H1 (cell line): Measurements from ENCODE around the gene ANKRD11. TPM values are rescaled to one million over a fixed set of nuclear protein-coding genes. Genes with fewer than 3 reads are reported as not detected.
A peak's percentile ranks its signal among the peaks of the same experiment; 100 is the strongest.

Experiments used
- CTCF ChIA-PET: fragments of 300-600 bp; sonication (Branson Sonifier 250); formaldehyde crosslinking; loops from one replicate; lab custom pipeline; 2021; ENCODE audit not compliant: partially characterized antibody; lab: Charles Lee
- POLR2A ChIA-PET: fragments of 300-600 bp; sonication (Branson Sonifier 250); formaldehyde crosslinking; loops from one replicate; lab custom pipeline; 2021; ENCODE audit warnings: inconsistent platforms; ENCODE audit not compliant: partially characterized antibody; lab: Charles Lee
- DNase-seq, 2 experiments: peaks; one replicate each; pipeline versions ENCODE4 v3.0.0 to v3.0.0-alpha.2; 2010 to 2022; ENCODE audit warnings: low spot score in 2 of 2, low read depth in 1 of 2, mixed read lengths in 1 of 2
- FAIRE-seq: peaks from 2 replicates; lab custom pipeline; 2011; peaks lifted over from hg19 to GRCh38; lab: Jason Lieb, UNC
- H2AFZ ChIP-seq: 2 replicates; pipeline ENCODE4 v1.8.1; 2012; ENCODE audit warnings: low read length, inconsistent platforms
- H2AK5ac ChIP-seq: 2 replicates; pipeline ENCODE4 v1.6.1; 2013; ENCODE audit warnings: low read depth, low read length
- H2BK120ac ChIP-seq: replicated peaks from 2 replicates; pipeline ENCODE3; 2013; ENCODE audit warnings: low read depth, low read length, inconsistent platforms
- H2BK12ac ChIP-seq: 2 replicates; pipeline ENCODE4 v1.6.1; 2013; ENCODE audit warnings: low read depth, low read length
- H2BK15ac ChIP-seq: 2 replicates; pipeline ENCODE4 v1.6.1; 2013; ENCODE audit warnings: low read length
- H2BK20ac ChIP-seq: 2 replicates; pipeline ENCODE4 v1.6.1; 2013; ENCODE audit warnings: low read length
- H2BK5ac ChIP-seq: 2 replicates; pipeline ENCODE4 v1.6.1; 2013; ENCODE audit warnings: low read depth, low read length
- H3K14ac ChIP-seq: 2 replicates; pipeline ENCODE4 v1.6.1; 2013; ENCODE audit warnings: inconsistent platforms; ENCODE audit not compliant: insufficient read length
- H3K18ac ChIP-seq: 2 replicates; pipeline ENCODE4 v1.6.1; 2013; ENCODE audit warnings: low read length; ENCODE audit errors: extremely low read depth
- H3K23ac ChIP-seq: 2 replicates; pipeline ENCODE4 v1.6.1; 2013; ENCODE audit warnings: inconsistent platforms; ENCODE audit not compliant: insufficient read length
- H3K23me2 ChIP-seq: 2 replicates; pipeline ENCODE4 v1.6.1; 2013; ENCODE audit warnings: low read depth, low read length
- H3K27ac ChIP-seq: 2 replicates; pipeline ENCODE4 v1.6.1; 2011; ENCODE audit warnings: low read depth, low read length, inconsistent platforms
- H3K27me3 ChIP-seq, 4 experiments: replicated peaks in 1 of 4; 1 replicate in 1 of 4; 2 replicates in 3 of 4; pipeline versions ENCODE4 v1.6.1 to v1.8.1; 2011 to 2013; ENCODE audit warnings: low read length in 3 of 4, mild to moderate bottlenecking in 3 of 4, inconsistent platforms in 2 of 4, mixed read lengths in 2 of 4, moderate library complexity in 1 of 4; ENCODE audit not compliant: control insufficient read depth in 3 of 4, insufficient read depth in 3 of 4; ENCODE audit errors: extremely low read depth in 1 of 4
- H3K36me3 ChIP-seq, 4 experiments: 2 replicates each; pipeline versions ENCODE4 v1.6.1 to v1.8.1; 2011 to 2013; ENCODE audit warnings: mild to moderate bottlenecking in 4 of 4, low read length in 3 of 4, moderate library complexity in 2 of 4, control low read depth in 1 of 4, inconsistent platforms in 1 of 4; ENCODE audit not compliant: insufficient read depth in 4 of 4, control insufficient read depth in 2 of 4
- H3K4ac ChIP-seq: replicated peaks from 2 replicates; pipeline ENCODE3; 2013; ENCODE audit warnings: low read length, low read depth, mixed read lengths, inconsistent platforms; ENCODE audit not compliant: insufficient read length
- H3K4me1 ChIP-seq, 4 experiments: replicated peaks in 1 of 4; 1 replicate in 1 of 4; 2 replicates in 3 of 4; pipeline versions ENCODE4 v1.6.1 to v1.8.1; 2011 to 2013; ENCODE audit warnings: low read length in 3 of 4, inconsistent platforms in 2 of 4, mixed read lengths in 1 of 4; ENCODE audit not compliant: insufficient read depth in 4 of 4, control insufficient read depth in 3 of 4
- H3K4me2 ChIP-seq, 2 experiments: 2 replicates each; pipeline versions ENCODE4 v1.6.1 to v1.8.1; 2011 to 2013; ENCODE audit warnings: low read depth in 2 of 2, low read length in 2 of 2, control low read depth in 1 of 2, inconsistent platforms in 1 of 2, mild to moderate bottlenecking in 1 of 2; ENCODE audit not compliant: insufficient read depth in 1 of 2
- H3K4me3 ChIP-seq, 4 experiments: fragments of 200-600, 300-600 bp in 1 of 4; sonication (generic), shearing (Covaris generic), sonication (Bioruptor Twin) in 1 of 4; 2 replicates each; pipeline versions ENCODE4 v1.5.1 to v1.8.1; 2011 to 2016; ENCODE audit warnings: low read length in 4 of 4, low read depth in 3 of 4, control low read depth in 2 of 4, inconsistent platforms in 2 of 4, mild to moderate bottlenecking in 2 of 4, mixed read lengths in 1 of 4, moderate library complexity in 1 of 4; ENCODE audit not compliant: insufficient read depth in 2 of 4; ENCODE audit errors: extremely low read depth in 1 of 4
- H3K56ac ChIP-seq: replicated peaks from 2 replicates; pipeline ENCODE3; 2013; ENCODE audit warnings: low read depth, mild to moderate bottlenecking, mixed read lengths, low read length, inconsistent platforms; ENCODE audit not compliant: insufficient read length
- H3K79me1 ChIP-seq: 2 replicates; pipeline ENCODE4 v1.6.1; 2013; ENCODE audit warnings: low read depth, low read length, control low read depth
- H3K79me2 ChIP-seq, 2 experiments: 2 replicates each; pipeline versions ENCODE4 v1.6.1 to v1.8.1; 2012 to 2013; ENCODE audit warnings: low read length in 2 of 2, mild to moderate bottlenecking in 2 of 2, inconsistent platforms in 1 of 2; ENCODE audit not compliant: insufficient read depth in 2 of 2, control insufficient read depth in 1 of 2
- H3K9ac ChIP-seq, 4 experiments: replicated peaks in 1 of 4; 1 replicate in 1 of 4; 2 replicates in 3 of 4; pipeline versions ENCODE4 v1.6.1 to v1.8.1; 2011 to 2013; ENCODE audit warnings: low read depth in 3 of 4, low read length in 3 of 4, control low read depth in 2 of 4, mild to moderate bottlenecking in 2 of 4, moderate library complexity in 2 of 4, inconsistent platforms in 1 of 4; ENCODE audit errors: extremely low read depth in 1 of 4
- H3K9me3 ChIP-seq, 2 experiments: 2 replicates each; pipeline versions ENCODE4 v1.6.1 to v1.8.1; 2012 to 2013; ENCODE audit warnings: mild to moderate bottlenecking in 2 of 2, moderate library complexity in 2 of 2, control low read depth in 1 of 2, inconsistent platforms in 1 of 2, low read depth in 1 of 2, low read length in 1 of 2, mixed read lengths in 1 of 2; ENCODE audit not compliant: insufficient read depth in 2 of 2
- H4K20me1 ChIP-seq, 2 experiments: replicated peaks in 1 of 2; 2 replicates each; pipeline versions ENCODE3 to v1.8.1; 2011 to 2013; ENCODE audit warnings: inconsistent platforms in 2 of 2, low read length in 2 of 2, mild to moderate bottlenecking in 1 of 2; ENCODE audit not compliant: insufficient read depth in 2 of 2, control insufficient read depth in 1 of 2
- H4K5ac ChIP-seq: 2 replicates; pipeline ENCODE4 v1.6.1; 2013; ENCODE audit warnings: low read length, low read depth, mixed read lengths, inconsistent platforms; ENCODE audit not compliant: insufficient read length
- H4K8ac ChIP-seq: 2 replicates; pipeline ENCODE4 v1.8.0; 2013; ENCODE audit warnings: mild to moderate bottlenecking, moderate library complexity, low read length, inconsistent platforms; ENCODE audit not compliant: insufficient read depth; ENCODE audit errors: extremely low read depth
- H4K91ac ChIP-seq: replicated peaks from 2 replicates; pipeline ENCODE3; 2013; ENCODE audit warnings: low read length, mixed read lengths, inconsistent platforms; ENCODE audit not compliant: insufficient read length
- ASH2L ChIP-seq: fragments of 200-600, 300-600 bp; sonication (generic); IDR thresholded peaks from one replicate; pipeline ENCODE4 v1.7.1; 2017; ENCODE audit warnings: low read length
- BCL11A ChIP-seq, 2 experiments: IDR thresholded peaks; one replicate each; pipeline ENCODE4 v1.6.1; 2011; ENCODE audit warnings: low read depth in 2 of 2, low read length in 2 of 2, mild to moderate bottlenecking in 2 of 2
- BRCA1 ChIP-seq: IDR thresholded peaks from 2 replicates; pipeline ENCODE4 v1.6.1; 2012; ENCODE audit warnings: low read depth, low read length, improper control_type of control experiment
- CBX5 ChIP-seq: fragments of 300-800, 300-1000 bp; sonication (generic); IDR thresholded peaks from 2 replicates; pipeline ENCODE4 v1.7.1; 2016; ENCODE audit warnings: antibody characterized with exemption, low read length, low read depth
- GABPA ChIP-seq: IDR thresholded peaks from 2 replicates; pipeline ENCODE4 v1.6.1; 2011; ENCODE audit warnings: mild to moderate bottlenecking, low read length, moderate library complexity, borderline replicate concordance; ENCODE audit not compliant: insufficient read depth
- KDM1A ChIP-seq: fragments of 200-600, 300-600 bp; sonication (generic); IDR thresholded peaks from 2 replicates; pipeline ENCODE4 v1.7.1; 2016; ENCODE audit warnings: mild to moderate bottlenecking, low read length, borderline replicate concordance
- NANOG ChIP-seq: IDR thresholded peaks from 2 replicates; pipeline ENCODE4 v1.6.1; 2011; ENCODE audit warnings: low read length, low read depth, mild to moderate bottlenecking, inconsistent platforms; ENCODE audit not compliant: insufficient read depth, poor library complexity, severe bottlenecking
- POLR2A ChIP-seq, 2 experiments: IDR thresholded peaks; 1 replicate in 1 of 2; 2 replicates in 1 of 2; pipeline ENCODE4 v1.6.1; 2011; ENCODE audit warnings: low read depth in 2 of 2, low read length in 2 of 2, mild to moderate bottlenecking in 2 of 2; ENCODE audit errors: control extremely low read depth in 1 of 2
- POLR2AphosphoS5 ChIP-seq: IDR thresholded peaks from 2 replicates; pipeline ENCODE4 v1.6.1; 2011; ENCODE audit warnings: low read depth, low read length
- SUZ12 ChIP-seq: fragments of 200-600 bp; sonication (generic); IDR thresholded peaks from 2 replicates; pipeline ENCODE4 v1.6.1; 2012; ENCODE audit warnings: mild to moderate bottlenecking, inconsistent platforms, low read length, moderate library complexity, mixed read lengths
- WGBS, 2 experiments: shearing (Covaris generic) in 1 of 2; methylation state at CpG; one replicate each; pipeline versions ENCODE4 v1.1.6 to v1.1.7; 2013 to 2015; ENCODE audit warnings: low lambda C conversion rate in 2 of 2, mixed read lengths in 2 of 2, inconsistent platforms in 1 of 2, low coverage in 1 of 2, missing lambda C conversion rate in 1 of 2; ENCODE audit not compliant: insufficient replicate concordance in 2 of 2, insufficient coverage in 1 of 2, insufficient read length in 1 of 2; ENCODE audit errors: extremely low coverage in 1 of 2, missing lambda C conversion rate in 1 of 2; 5-methylcytosine and 5-hydroxymethylcytosine counted together
- polyA plus RNA-seq, 7 experiments: library from polyadenylated mRNA; depleted of rRNA in 3 of 7; stranded (reverse) in 5 of 7; unstranded in 2 of 7; fragments of >200 nt in 5 of 7; fragments of 200-250 nt in 2 of 7; gene quantifications; 1 replicate in 5 of 7; 2 replicates in 1 of 7; 4 replicates in 1 of 7; pipeline versions ENCODE4 v1.2.1 to v1.2.3, GENCODE V29; 2011 to 2013; ENCODE audit warnings: missing spikeins in 2 of 7, mixed read lengths in 2 of 7
- total RNA-seq: library from RNA; stranded (reverse); fragmentation: NEBNext Ultra II Directional; extraction: Animal tissue kit (Norgen Biotek cat#: 25700); gene quantifications from 2 replicates; pipeline ENCODE4 v1.2.1, GENCODE V29; 2021

ANKRD11 gene
- total and polyA plus RNA-seq, 2 of the 8 experiments (the other 6 are each of a cell fraction or from before 2014, with no cell fraction given), result 46.5 to 142 TPM

DNA sequence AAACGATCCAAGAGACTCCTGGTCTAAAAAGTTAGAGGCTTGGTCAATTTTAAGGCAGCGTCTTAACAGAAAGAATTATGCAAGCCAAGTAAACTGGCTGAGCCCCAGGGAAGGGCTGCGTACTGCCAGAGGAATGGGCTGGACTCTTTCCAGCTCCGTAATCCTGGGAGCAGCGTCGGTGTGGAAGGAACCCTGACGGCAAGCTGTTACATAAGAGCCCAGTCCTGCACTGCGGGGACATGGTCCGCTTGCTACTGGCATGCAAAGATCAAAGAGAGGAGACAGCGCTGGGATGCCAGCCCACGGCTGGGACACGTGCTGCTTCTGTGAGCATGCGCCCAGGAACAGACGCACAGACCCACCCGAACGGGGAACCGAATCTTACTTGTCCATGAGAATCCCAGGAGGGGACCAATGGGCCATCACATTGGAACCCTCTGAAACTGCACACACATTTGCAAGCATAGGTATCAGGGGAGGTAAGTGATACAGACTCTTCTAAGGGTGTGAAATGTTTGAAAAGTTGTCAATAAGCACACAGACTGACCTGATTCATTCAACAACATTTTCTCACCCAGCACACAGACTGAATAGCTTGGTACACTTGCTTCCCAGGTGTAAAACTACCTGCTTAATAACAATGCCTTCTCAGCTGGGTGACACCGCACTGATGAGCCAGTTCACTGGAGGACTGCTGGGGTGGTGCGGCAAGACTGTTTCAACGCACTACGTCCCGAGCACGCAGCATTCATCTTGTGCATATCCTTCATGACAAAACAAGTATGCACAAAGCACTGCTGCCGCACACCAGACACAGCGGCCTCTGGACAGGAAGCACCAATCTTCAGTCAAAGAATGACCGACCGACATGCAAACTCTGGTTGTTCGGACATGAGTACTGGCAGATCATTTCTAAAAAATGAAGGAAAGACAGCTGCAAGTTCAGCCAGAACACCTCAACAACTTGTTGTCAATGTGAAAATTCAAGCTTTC, 94.9 kb downstream of the ANKRD11 start:
- H2BK120ac ChIP-seq, result no peak overlapping the region
- H3K4me1 ChIP-seq, result peaks cover 10 to 36% (median 24%) of the 10 kb centered on the region in 4 experiments
- no peak overlapping the region for H3K18ac ChIP-seq
- H4K5ac ChIP-seq, result no peak overlapping the region
- no peaks in the 10 kb centered on the region for H3K9me3 ChIP-seq
- no peak overlapping the region for H3K9ac ChIP-seq
- H2BK15ac ChIP-seq, result no peak overlapping the region
- peak overlapping the region in 1 of 2 experiments; percentile 26; a peak in 1 of 4 replicates for H3K4me2 ChIP-seq
- no peak overlapping the region for H3K56ac ChIP-seq
- no peak for FAIRE-seq
- no peak overlapping the region for H2AK5ac ChIP-seq
- H4K20me1 ChIP-seq, result peaks cover 50 to 56% of the 10 kb centered on the region in 2 experiments
- H3K4ac ChIP-seq, result no peak overlapping the region
- H2BK5ac ChIP-seq, result peak overlapping the region; percentile 36
- H3K27ac ChIP-seq, result no peak overlapping the region
- H3K14ac ChIP-seq, result no peak overlapping the region
- peaks cover 2% of the 10 kb centered on the region; the same call in 1 of the 2 replicates for H3K23me2 ChIP-seq
- no peak overlapping the region for H3K4me3 ChIP-seq
- no peak overlapping the region for H4K8ac ChIP-seq
- no peak overlapping the region for H2AFZ ChIP-seq
- no peaks in the 10 kb centered on the region for H3K27me3 ChIP-seq
- H3K79me2 ChIP-seq, result peaks cover 22 to 90% of the 10 kb centered on the region in 2 experiments
- H3K79me1 ChIP-seq, result peaks cover 32% of the 10 kb centered on the region
- peaks cover 0 to 5% (median 0%) of the 10 kb centered on the region in 4 experiments; a peak in 2 of 8 replicates for H3K36me3 ChIP-seq
- H4K91ac ChIP-seq, result no peak overlapping the region
- H3K23ac ChIP-seq, result no peak overlapping the region
- no peak overlapping the region for H2BK20ac ChIP-seq
- no peak for TF ChIP-seq POLR2A (IDR thresholded peaks at IDR 0.05; ENCODE audit: control extremely low read depth in 1 of 2, low read depth in 2 of 2, low read length in 2 of 2)
- TF ChIP-seq GABPA, result no peak
- no peak for TF ChIP-seq ASH2L
- TF ChIP-seq KDM1A, result no peak
- TF ChIP-seq BCL11A (IDR thresholded peaks at IDR 0.05; ENCODE audit: low read depth in 2 of 2, low read length in 2 of 2), result no peak
- TF ChIP-seq BRCA1, result no peak
- TF ChIP-seq POLR2AphosphoS5, result no peak
- no peak for TF ChIP-seq SUZ12
- TF ChIP-seq CBX5, result no peak
- TF ChIP-seq NANOG, result no peak
- TF ChIP-seq, all 59 proteins: peak for 0
- no peak overlapping the region for H2BK12ac ChIP-seq
- no peak for DNase-seq
- ChIA-PET CTCF (interaction anchor here (0.6 to 1.2 kb wide), 7 partner anchors 18 to 97 kb away, joined by 3 to 4 read pairs (median 3); no protein-coding TSS in a partner anchor), POLR2A (interaction anchor here (0.6 to 1.9 kb wide), 9 partner anchors 10 to 93 kb away, joined by 3 to 8 read pairs (median 3); no protein-coding TSS in a partner anchor)
- WGBS, 2 experiments, result 87% methylated on average over 28 of the region's 28 CpGs; no CpG with 5 or more reads in 1 of the 2 experiments
